NCI-H2029 (cell line): ENCODE data around the gene CHRDL1.

Experiments used
- DNase-seq: peaks from one replicate; lab custom pipeline; 2025; lab: John Stamatoyannopoulos, UW

Gene CHRDL1

GRCh38 chrX:110743679-110744340 is 51.8 kb downstream of the CHRDL1 start:
- DNase-seq, result no peak

- no peak for DNase-seq
Measured at GRCh38 chrX:110741213-110741796, 54.3 kb downstream of the CHRDL1 start.

GRCh38 chrX:110734894-110735541 is 60.6 kb downstream of the CHRDL1 start:
- no peak for DNase-seq

- DNase-seq, result no peak
Measured at GRCh38 chrX:110734271-110734670, 61.3 kb downstream of the CHRDL1 start.

GRCh38 chrX:110733166-110733565 is 62.5 kb downstream of the CHRDL1 start:
- no peak for DNase-seq

- DNase-seq, result no peak
Measured at GRCh38 chrX:110732266-110732665, 63.4 kb downstream of the CHRDL1 start.

- no peak for DNase-seq
Measured at GRCh38 chrX:110723844-110724243, 71.8 kb downstream of the CHRDL1 start.

GRCh38 chrX:110722135-110722534 is 73.5 kb downstream of the CHRDL1 start:
- no peak for DNase-seq

GRCh38 chrX:110713666-110714065 is 82.0 kb downstream of the CHRDL1 start:
- DNase-seq, result no peak

GRCh38 chrX:110706446-110706845 is 89.2 kb downstream of the CHRDL1 start:
- DNase-seq, result no peak

- DNase-seq, result no peak
Measured at GRCh38 chrX:110703641-110704040, 92.0 kb downstream of the CHRDL1 start.

GRCh38 chrX:110699109-110699508 is 96.5 kb downstream of the CHRDL1 start:
- DNase-seq, result no peak

GRCh38 chrX:110698696-110699095 is 96.9 kb downstream of the CHRDL1 start:
- no peak for DNase-seq

- no peak for DNase-seq
Measured at GRCh38 chrX:110692866-110693265, 102.8 kb downstream of the CHRDL1 start.

- no peak for DNase-seq
Measured at GRCh38 chrX:110691446-110691845, 104.2 kb downstream of the CHRDL1 start.

GRCh38 chrX:110684653-110685052 is 111.0 kb downstream of the CHRDL1 start:
- no peak for DNase-seq

- DNase-seq, result no peak
Measured at GRCh38 chrX:110683925-110684324, 111.7 kb downstream of the CHRDL1 start.

GRCh38 chrX:110678591-110678990 is 117.0 kb downstream of the CHRDL1 start:
- no peak for DNase-seq

GRCh38 chrX:110675886-110676285 is 119.7 kb downstream of the CHRDL1 start:
- DNase-seq, result no peak

GRCh38 chrX:110671068-110671803 is 124.4 kb downstream of the CHRDL1 start:
- no peak for DNase-seq

GRCh38 chrX:110669572-110669971 is 126.0 kb downstream of the CHRDL1 start:
- no peak for DNase-seq

- DNase-seq, result no peak
Measured at GRCh38 chrX:110667706-110668105, 127.9 kb downstream of the CHRDL1 start.
